Ishikawa (cell line): ENCODE measurements around the gene PARD3.

Source experiments
- CEBPB ChIP-seq: IDR thresholded peaks from 2 replicates; pipeline ENCODE4 v1.6.1; 2012
- CREB1 ChIP-seq: IDR thresholded peaks from 2 replicates; pipeline ENCODE4 v1.6.1; 2012; ENCODE audit warnings: low read depth
- EGR1 ChIP-seq: IDR thresholded peaks from 2 replicates; pipeline ENCODE4 v1.6.1; 2012
- EP300 ChIP-seq: IDR thresholded peaks from 2 replicates; pipeline ENCODE4 v1.6.1; 2012; ENCODE audit warnings: borderline replicate concordance
- FOXM1 ChIP-seq: IDR thresholded peaks from 2 replicates; pipeline ENCODE4 v1.6.1; 2012; ENCODE audit warnings: low read depth, borderline replicate concordance
- MAX ChIP-seq: IDR thresholded peaks from 2 replicates; pipeline ENCODE4 v1.6.1; 2012
- NFIC ChIP-seq: IDR thresholded peaks from 2 replicates; pipeline ENCODE4 v1.6.1; 2012
- RAD21 ChIP-seq: IDR thresholded peaks from 2 replicates; pipeline ENCODE4 v1.6.1; 2012; ENCODE audit warnings: low read depth
- REST ChIP-seq: IDR thresholded peaks from 2 replicates; pipeline ENCODE4 v1.6.1; 2012; ENCODE audit warnings: low read depth, mild to moderate bottlenecking
- TAF1 ChIP-seq: IDR thresholded peaks from 2 replicates; pipeline ENCODE4 v1.6.1; 2012; ENCODE audit warnings: low read depth, mild to moderate bottlenecking
- TCF12 ChIP-seq: IDR thresholded peaks from 2 replicates; pipeline ENCODE4 v1.6.1; 2012; ENCODE audit warnings: low read depth
- TEAD4 ChIP-seq: IDR thresholded peaks from 2 replicates; pipeline ENCODE4 v1.6.1; 2012
- USF1 ChIP-seq: IDR thresholded peaks from 2 replicates; pipeline ENCODE4 v1.6.1; 2012
- YY1 ChIP-seq: IDR thresholded peaks from 2 replicates; pipeline ENCODE4 v1.6.1; 2012; ENCODE audit warnings: low read depth
- ZBTB7A ChIP-seq: IDR thresholded peaks from 2 replicates; pipeline ENCODE4 v1.6.1; 2012; ENCODE audit warnings: low read depth

Gene PARD3

GRCh38 chr10:34626158-34626880, 188.8 kb downstream of the PARD3 start:
- no peak for TF ChIP-seq EP300
- no peak for TF ChIP-seq TEAD4
- no peak for TF ChIP-seq FOXM1
- no peak for TF ChIP-seq CREB1
- no peak for TF ChIP-seq MAX
- TF ChIP-seq USF1 = no peak
- TF ChIP-seq RAD21 = no peak
- no peak for TF ChIP-seq EGR1
- TF ChIP-seq NFIC = no peak
- no peak for TF ChIP-seq TAF1
- no peak for TF ChIP-seq ZBTB7A
- TF ChIP-seq YY1 = no peak
- no peak for TF ChIP-seq REST
- no peak for TF ChIP-seq CEBPB

- TF ChIP-seq EGR1 (no peak), TCF12 (no peak), ZBTB7A (no peak), FOXM1 (no peak), MAX (no peak), RAD21 (no peak), NFIC (no peak), REST (no peak), TEAD4 (no peak), CEBPB (no peak), TAF1 (no peak), EP300 (no peak), CREB1 (no peak), YY1 (no peak), USF1 (no peak)
Observed at GRCh38 chr10:34624323-34625153, 190.6 kb downstream of the PARD3 start.

GRCh38 chr10:34622945-34623344, 192.2 kb downstream of the PARD3 start:
- TF ChIP-seq REST (no peak), MAX (no peak), EGR1 (no peak), RAD21 (no peak), CREB1 (no peak), FOXM1 (no peak), USF1 (no peak), ZBTB7A (no peak), TEAD4 (no peak), EP300 (no peak), TCF12 (no peak), TAF1 (no peak), NFIC (no peak), YY1 (no peak), CEBPB (no peak)
